Spleen (tissue), 11 donors: Measurements from ENCODE around the gene CSK. TPM values are rescaled to one million over a fixed set of nuclear protein-coding genes. Genes with fewer than 3 reads are reported as not detected.

ENCODE experiments used
- DNase-seq: peaks from one replicate; pipeline ENCODE4 v3.0.0-alpha.2; 2020
- H3K27ac ChIP-seq, 8 donors: fragments of 200-600 bp; sonication (generic) in 7 of 8; 1 replicate in 4 of 8; 2 replicates in 4 of 8; pipeline versions ENCODE4 v1.5.0 to v1.8.0; 2016 to 2021; ENCODE audit warnings: inconsistent platforms in 4 of 8, mild to moderate bottlenecking in 4 of 8, moderate library complexity in 1 of 8
- H3K27me3 ChIP-seq, 7 donors: fragments of 200-600 bp; sonication (generic) in 6 of 7; replicated peaks in 1 of 7; 1 replicate in 4 of 7; 2 replicates in 3 of 7; pipeline versions ENCODE4 v1.5.0 to v1.8.0; 2016 to 2021; ENCODE audit warnings: inconsistent platforms in 3 of 7, mild to moderate bottlenecking in 1 of 7
- H3K36me3 ChIP-seq, 6 donors: fragments of 200-600 bp; sonication (generic) in 5 of 6; 1 replicate in 4 of 6; 2 replicates in 2 of 6; pipeline versions ENCODE4 v1.5.0 to v1.8.0; 2016 to 2021; ENCODE audit warnings: inconsistent platforms in 2 of 6
- H3K4me1 ChIP-seq, 6 donors: fragments of 200-600 bp; sonication (generic) in 5 of 6; 1 replicate in 3 of 6; 2 replicates in 3 of 6; pipeline versions ENCODE4 v1.5.0 to v1.8.0; 2016 to 2021; ENCODE audit warnings: inconsistent platforms in 3 of 6
- H3K4me3 ChIP-seq, 8 donors: fragments of 200-600 bp; sonication (generic) in 7 of 8; 1 replicate in 4 of 8; 2 replicates in 4 of 8; pipeline versions ENCODE4 v1.5.0 to v1.8.0; 2016 to 2021; ENCODE audit warnings: inconsistent platforms in 4 of 8, mild to moderate bottlenecking in 4 of 8, moderate library complexity in 2 of 8
- H3K9me3 ChIP-seq, 8 donors: fragments of 200-600 bp; sonication (generic) in 7 of 8; 1 replicate in 4 of 8; 2 replicates in 4 of 8; pipeline versions ENCODE4 v1.5.0 to v1.8.0; 2016 to 2021; ENCODE audit warnings: inconsistent platforms in 4 of 8
- POLR2A ChIP-seq, 3 donors: fragments of 450-650 bp; IDR thresholded peaks; one replicate each; pipeline ENCODE4 v1.5.1; 2017; ENCODE audit warnings: antibody characterized with exemption in 3 of 3, mild to moderate bottlenecking in 1 of 3
- POLR2AphosphoS5 ChIP-seq, 3 donors: sonication (generic); formaldehyde crosslinking; IDR thresholded peaks; one replicate each; pipeline ENCODE4 v1.5.1; 2017; ENCODE audit warnings: antibody characterized with exemption in 3 of 3
- WGBS, 5 donors: extraction: QIAGEN DNeasy Blood & Tissue Kit in 3 of 5; methylation state at CpG; one replicate each; pipeline versions ENCODE4 v1.1.5 to v1.1.7; 2013 to 2018; 5-methylcytosine and 5-hydroxymethylcytosine counted together
- intact Hi-C: fragments of 100-400 bp; cut with DNase I; formaldehyde crosslinking; loops from one replicate; pipeline ENCODE4 v1.15.0; 2023; ENCODE audit warnings: low total_unique reads
- polyA plus RNA-seq, 3 donors: library from polyadenylated mRNA; stranded (reverse); fragments of 200-250 nt; gene quantifications; one replicate each; pipeline ENCODE4 v1.2.1, GENCODE V29; 2013
- total RNA-seq, 7 donors: library from RNA; depleted of rRNA in 3 of 7; stranded (reverse); fragments of >200 nt in 3 of 7; fragmentation: NEBNext Ultra II Directional in 4 of 7; extraction: Animal tissue kit (Norgen Biotek cat#: 25700) in 4 of 7; gene quantifications; one replicate each; pipeline versions ENCODE4 v1.1.0 to v1.2.1, GENCODE V29; 2016 to 2021
- TF ChIP-seq, protein P1 (sequence below), 11 experiments: fragments of 200-600 bp in 7 of 11; fragments of 450-650 bp in 4 of 11; sonication (generic) in 4 of 11; IDR thresholded peaks in 8 of 11; conservative IDR thresholded peaks in 3 of 11; 1 replicate in 7 of 11; 2 replicates in 4 of 11; pipeline versions ENCODE4 v1.4.0 to v1.8.0; 2016 to 2021; ENCODE audit warnings: antibody characterized with exemption in 11 of 11, inconsistent platforms in 4 of 11, mild to moderate bottlenecking in 1 of 11
- donor health status: healthy with polysubstance abuse.
- donor health status: DM: no; HTN: no; CAD: no; lungs with moderate emphysema.
- donor health status: DM: no; HTN: no; CAD: no.
- donor health status: Bipolar disorder and iron deficiency.
- donor health status: healthy.
- donor health status: DM: no; HTN: no; CAD: no.
- donor health status: DM: yes; HTN: yes; CAD: no.

The CSK gene
- total and polyA plus RNA-seq, 10 donors: 121 to 281 (median 192) TPM

DNA sequence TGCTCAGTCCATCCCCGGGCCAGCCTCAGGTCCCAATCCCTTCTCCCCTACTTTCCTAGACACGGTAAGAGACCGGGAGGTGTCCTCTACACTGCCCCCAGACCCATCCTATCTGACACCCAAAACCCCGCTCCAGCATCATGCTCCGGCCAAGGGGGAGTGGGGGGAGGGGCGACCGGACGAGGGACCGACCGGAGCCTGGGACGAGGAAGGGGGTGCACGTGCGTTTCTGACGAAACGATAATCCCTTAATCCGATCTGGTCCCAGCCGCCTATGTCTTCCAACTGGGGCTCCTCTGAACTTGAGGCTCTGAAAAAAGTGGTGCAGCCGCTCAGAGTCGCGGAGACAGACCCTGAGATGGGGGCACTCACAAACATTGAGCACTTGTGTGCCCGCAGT is 45.0 kb downstream of the CSK start:
- no peaks in the 10 kb centered on the region for H3K9me3 ChIP-seq
- H3K4me1 ChIP-seq: peaks cover 0 to 20% (median 6%) of the 10 kb centered on the region in 6 donors
- no peak for DNase-seq
- no peak overlapping the region for H3K27ac ChIP-seq
- no peaks in the 10 kb centered on the region for H3K36me3 ChIP-seq
- WGBS, 5 donors: 24 to 29% (median 25%) methylated on average over 19 to 21 of the region's 21 CpGs
- TF ChIP-seq, protein P1, sequence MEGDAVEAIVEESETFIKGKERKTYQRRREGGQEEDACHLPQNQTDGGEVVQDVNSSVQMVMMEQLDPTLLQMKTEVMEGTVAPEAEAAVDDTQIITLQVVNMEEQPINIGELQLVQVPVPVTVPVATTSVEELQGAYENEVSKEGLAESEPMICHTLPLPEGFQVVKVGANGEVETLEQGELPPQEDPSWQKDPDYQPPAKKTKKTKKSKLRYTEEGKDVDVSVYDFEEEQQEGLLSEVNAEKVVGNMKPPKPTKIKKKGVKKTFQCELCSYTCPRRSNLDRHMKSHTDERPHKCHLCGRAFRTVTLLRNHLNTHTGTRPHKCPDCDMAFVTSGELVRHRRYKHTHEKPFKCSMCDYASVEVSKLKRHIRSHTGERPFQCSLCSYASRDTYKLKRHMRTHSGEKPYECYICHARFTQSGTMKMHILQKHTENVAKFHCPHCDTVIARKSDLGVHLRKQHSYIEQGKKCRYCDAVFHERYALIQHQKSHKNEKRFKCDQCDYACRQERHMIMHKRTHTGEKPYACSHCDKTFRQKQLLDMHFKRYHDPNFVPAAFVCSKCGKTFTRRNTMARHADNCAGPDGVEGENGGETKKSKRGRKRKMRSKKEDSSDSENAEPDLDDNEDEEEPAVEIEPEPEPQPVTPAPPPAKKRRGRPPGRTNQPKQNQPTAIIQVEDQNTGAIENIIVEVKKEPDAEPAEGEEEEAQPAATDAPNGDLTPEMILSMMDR (IDR thresholded peaks at IDR 0.05 in 8 of 11, conservative IDR thresholded peaks at IDR 0.05 in 3 of 11): no peak
- TF ChIP-seq POLR2AphosphoS5 (IDR thresholded peaks at IDR 0.05): peak in 2 of 3 donors; percentile 25 to 38
- no peak for TF ChIP-seq POLR2A (IDR thresholded peaks at IDR 0.05)
- H3K4me3 ChIP-seq: no peak overlapping the region
- peaks cover 0 to 38% (median 10%) of the 10 kb centered on the region in 7 donors for H3K27me3 ChIP-seq
- intact Hi-C loops: no loop called here

DNA sequence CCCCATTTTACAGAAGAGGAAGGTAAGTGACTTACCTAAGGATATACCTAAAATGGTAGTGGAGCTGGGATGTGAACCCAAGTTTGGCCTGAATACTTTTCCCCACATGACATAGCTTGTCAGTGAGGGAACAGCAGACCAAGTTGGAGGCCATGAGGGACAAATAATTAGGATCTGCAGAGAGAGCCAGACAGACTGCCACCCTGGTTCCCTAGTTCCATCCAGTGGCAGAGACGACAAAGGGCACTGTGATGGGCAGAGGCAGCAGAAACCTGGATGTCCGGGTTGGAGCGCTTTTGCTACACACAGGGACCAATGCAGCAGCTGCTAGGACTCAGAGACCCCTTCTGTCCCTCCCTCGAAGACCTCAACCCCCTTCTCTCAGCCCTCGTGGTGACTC is 45.7 kb downstream of the CSK start:
- peaks cover 0 to 16% (median 5%) of the 10 kb centered on the region in 6 donors for H3K4me1 ChIP-seq
- H3K27ac ChIP-seq: no peak overlapping the region
- intact Hi-C loops: no loop called here
- no peak for DNase-seq
- TF ChIP-seq POLR2A (IDR thresholded peaks at IDR 0.05): no peak
- TF ChIP-seq POLR2AphosphoS5 (IDR thresholded peaks at IDR 0.05): no peak
- TF ChIP-seq, protein P1 (IDR thresholded peaks at IDR 0.05 in 8 of 11, conservative IDR thresholded peaks at IDR 0.05 in 3 of 11): no peak
- no peaks in the 10 kb centered on the region for H3K9me3 ChIP-seq
- H3K4me3 ChIP-seq: no peak overlapping the region
- H3K36me3 ChIP-seq: no peaks in the 10 kb centered on the region
- H3K27me3 ChIP-seq: peaks cover 0 to 38% (median 10%) of the 10 kb centered on the region in 7 donors
- 57 to 69% (median 66%) methylated on average over 1 to 5 of the region's 5 CpGs for WGBS, 5 donors

DNA sequence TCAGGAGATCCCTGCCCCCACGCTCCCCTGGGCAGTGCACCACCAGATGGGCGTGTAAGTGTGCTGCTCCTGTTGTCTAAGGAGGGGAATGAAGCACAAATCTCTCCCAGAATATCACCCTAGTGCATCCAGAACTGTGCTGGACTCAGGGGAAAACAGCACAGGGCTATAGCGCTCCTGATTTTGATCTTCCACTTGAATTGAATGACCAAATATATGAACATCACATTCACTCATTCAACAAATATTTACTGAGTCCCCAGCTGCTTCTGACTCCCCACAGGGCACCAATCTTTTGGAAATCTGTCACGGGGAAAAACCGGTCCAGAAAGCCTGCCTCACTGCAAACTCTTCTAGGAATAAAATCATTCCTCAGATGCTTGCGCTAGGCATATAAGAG is 47.0 kb downstream of the CSK start:
- Histone ChIP-seq H3K9me3 (no peaks in the 10 kb centered on the region), H3K4me1 (peaks cover 0 to 28% (median 7%) of the 10 kb centered on the region in 6 donors), H3K27me3 (peaks cover 0 to 38% (median 10%) of the 10 kb centered on the region in 7 donors), H3K27ac (no peak overlapping the region), H3K4me3 (no peak overlapping the region), H3K36me3 (no peaks in the 10 kb centered on the region)
- intact Hi-C loops: no loop called here
- no peak for DNase-seq
- TF ChIP-seq POLR2A (IDR thresholded peaks at IDR 0.05): no peak
- TF ChIP-seq POLR2AphosphoS5 (IDR thresholded peaks at IDR 0.05): no peak
- TF ChIP-seq, protein P1 (IDR thresholded peaks at IDR 0.05 in 8 of 11, conservative IDR thresholded peaks at IDR 0.05 in 3 of 11): no peak
- WGBS, 5 donors: 72 to 84% (median 82%) methylated on average over 6 of the region's 6 CpGs

- WGBS, 5 donors: 61 to 76% (median 66%) methylated on average over 3 of the region's 3 CpGs
- no peak for DNase-seq
- intact Hi-C loops: no loop called here
Observed at GRCh38 chr15:74829486-74829885, 47.6 kb downstream of the CSK start.

More at GRCh38 chr15:74829486-74829885, 47.6 kb downstream of the CSK start:
- peaks cover 0 to 28% (median 7%) of the 10 kb centered on the region in 6 donors for H3K4me1 ChIP-seq
- H3K27ac ChIP-seq: no peak overlapping the region
- no peaks in the 10 kb centered on the region for H3K36me3 ChIP-seq
- TF ChIP-seq POLR2AphosphoS5 (IDR thresholded peaks at IDR 0.05): no peak
- TF ChIP-seq POLR2A (IDR thresholded peaks at IDR 0.05): no peak
- TF ChIP-seq, protein P1 (IDR thresholded peaks at IDR 0.05 in 8 of 11, conservative IDR thresholded peaks at IDR 0.05 in 3 of 11): no peak
- H3K27me3 ChIP-seq: peaks cover 0 to 38% (median 10%) of the 10 kb centered on the region in 7 donors
- no peaks in the 10 kb centered on the region for H3K9me3 ChIP-seq
- H3K4me3 ChIP-seq: no peak overlapping the region
